GM20431 (cell line): Measurements from ENCODE around the gene MPZL1.
"Not testable (repeated sequence)": the region's sequence is repeated elsewhere in the genome, so short reads cannot be mapped to it uniquely, and the experiment has no call there.

ENCODE experiments used
- in situ Hi-C: fragments of 300-500 bp; cut with MseI, MboI; formaldehyde crosslinking; loops from one replicate; pipeline ENCODE4 v1.15.0; 2020; ENCODE audit warnings: low sequenced_read_pairs; ENCODE audit not compliant: unreplicated experiment

MPZL1 gene

DNA sequence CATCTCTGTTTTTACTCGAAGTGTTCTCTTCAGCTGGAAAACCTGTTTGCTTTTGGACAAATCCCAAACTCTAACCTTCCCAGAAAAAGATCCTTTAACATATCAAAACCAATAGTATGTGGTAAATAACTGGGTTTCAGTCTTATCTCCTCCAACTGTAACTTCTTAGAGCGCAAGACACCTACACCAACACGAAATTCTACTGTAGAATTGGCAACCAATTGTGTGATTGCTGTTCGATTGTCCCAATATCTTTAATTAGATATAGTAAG, 5.8 kb upstream of the MPZL1 start:
- in situ Hi-C loops: no loop called here

DNA sequence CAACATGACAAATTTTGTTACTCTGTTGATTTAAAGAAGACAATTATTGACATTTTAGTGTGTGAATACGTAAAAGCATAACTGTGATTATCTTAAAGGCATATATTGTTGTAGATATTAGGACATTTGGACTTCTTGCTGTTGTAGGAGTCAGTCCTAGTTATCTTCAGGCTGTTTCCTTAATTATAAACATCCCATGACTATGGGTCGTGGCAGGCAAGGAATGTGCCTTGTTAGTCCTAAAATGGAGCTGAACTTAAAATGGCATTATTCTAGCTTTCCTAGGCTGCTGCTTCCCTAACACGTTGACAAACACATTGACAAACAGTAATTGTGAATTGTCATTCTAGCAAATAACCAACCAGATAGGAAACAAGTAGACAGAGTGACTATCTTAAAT, 4.4 kb upstream of the MPZL1 start:
- in situ Hi-C loops: no loop called here

DNA sequence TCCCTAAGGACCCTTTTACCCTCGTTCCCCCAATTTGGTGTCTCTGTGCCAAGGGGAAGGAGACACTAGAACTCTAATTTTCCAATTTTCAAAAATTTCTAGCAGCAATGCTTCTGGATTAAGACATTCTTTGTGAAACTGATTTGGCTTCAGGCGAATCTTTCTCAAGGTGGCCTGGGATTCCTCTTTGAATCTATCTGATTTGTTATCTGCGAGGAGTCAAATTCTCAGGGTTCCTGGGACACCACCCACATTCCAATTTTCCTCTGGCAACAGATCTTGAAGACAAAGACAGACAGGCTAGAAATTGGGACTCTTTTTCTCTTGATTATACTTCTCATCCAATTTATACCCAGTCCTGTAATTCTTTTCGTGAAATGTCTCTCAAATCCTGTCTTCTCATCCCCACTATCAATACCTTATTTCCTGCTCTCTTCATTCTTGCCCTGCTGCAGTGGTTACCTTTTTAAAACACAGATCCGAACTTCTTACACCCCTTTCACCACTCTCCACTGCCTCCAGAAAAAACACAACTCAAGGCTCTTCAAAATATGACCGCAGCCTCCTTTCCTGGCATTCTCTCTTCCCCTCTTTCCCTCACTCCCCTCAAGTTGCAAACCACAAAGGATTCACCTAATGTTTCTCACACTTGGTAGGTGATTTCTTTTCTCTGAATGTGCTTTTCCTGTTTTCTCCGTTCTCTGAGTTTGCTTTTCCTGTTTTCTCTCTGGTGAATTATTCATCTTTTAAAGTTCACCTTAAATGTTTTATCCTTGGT, 2.7 kb upstream of the MPZL1 start:
- in situ Hi-C loops: no loop called here

DNA sequence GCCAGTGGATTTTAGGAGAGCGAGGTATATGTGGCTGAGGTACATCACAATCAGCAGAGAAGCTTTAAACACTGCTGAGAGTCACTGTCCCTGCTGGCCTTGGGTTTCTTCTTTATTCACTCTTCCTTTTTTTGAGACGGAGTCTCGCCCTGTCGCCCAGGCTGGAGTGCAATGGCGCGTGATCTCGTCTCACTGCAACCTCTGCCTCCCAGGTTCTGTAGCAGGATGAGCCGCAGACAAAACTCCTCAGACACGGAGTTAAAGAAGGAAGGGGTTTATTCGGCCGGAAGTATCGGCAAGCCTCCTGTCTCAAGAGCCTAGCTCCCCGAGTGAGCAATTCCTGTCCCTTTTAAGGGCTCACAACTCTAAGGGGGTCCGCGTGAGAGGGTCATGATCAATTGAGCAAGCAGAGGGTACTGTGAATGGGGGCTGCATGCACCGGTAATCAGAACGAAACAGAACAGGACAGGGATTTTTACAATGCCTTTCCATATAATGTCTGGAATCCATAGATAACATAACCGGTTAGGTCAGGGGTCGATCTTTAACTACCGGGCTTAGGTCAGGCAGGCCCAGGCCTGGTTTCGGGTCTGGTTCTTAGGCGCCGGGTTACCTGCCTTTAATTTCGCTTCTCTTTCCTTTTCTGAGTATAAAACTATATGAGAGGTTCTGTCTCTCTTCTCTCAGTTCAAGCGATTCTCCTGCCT, 1.9 kb upstream of the MPZL1 start:
- in situ Hi-C loops: not testable (repeated sequence)

DNA sequence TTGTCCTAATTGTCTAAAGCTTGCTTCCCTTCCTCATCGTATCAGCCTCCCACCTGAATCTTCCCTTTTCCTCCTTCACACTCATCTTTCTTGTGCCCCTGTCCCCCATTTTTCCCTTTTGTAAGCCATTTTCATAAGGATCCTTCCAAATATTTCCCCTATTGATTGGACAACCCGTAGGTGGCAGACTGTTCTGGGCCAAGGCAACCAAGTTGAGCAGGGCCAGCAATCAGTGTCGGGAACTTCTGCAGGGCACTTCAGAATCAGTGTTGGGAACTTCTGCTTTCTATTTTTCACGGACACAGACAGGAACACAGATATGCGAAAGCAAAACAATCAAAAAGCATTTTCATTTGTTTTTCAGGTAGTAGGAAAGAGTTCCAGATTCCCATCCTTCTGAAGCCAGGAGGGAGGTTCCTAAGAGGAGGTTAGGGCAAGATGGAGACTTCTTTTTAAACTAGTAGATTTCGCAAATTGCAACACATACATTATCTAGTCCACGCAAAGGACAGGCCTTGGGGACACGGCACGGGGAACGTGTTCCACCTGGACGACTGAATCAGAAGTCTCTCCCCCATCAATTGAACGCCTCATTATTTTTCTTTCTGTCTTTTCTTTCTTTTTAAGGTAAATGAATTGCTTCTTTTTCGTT, 691 bp upstream of the MPZL1 start:
- in situ Hi-C loops: no loop called here

DNA sequence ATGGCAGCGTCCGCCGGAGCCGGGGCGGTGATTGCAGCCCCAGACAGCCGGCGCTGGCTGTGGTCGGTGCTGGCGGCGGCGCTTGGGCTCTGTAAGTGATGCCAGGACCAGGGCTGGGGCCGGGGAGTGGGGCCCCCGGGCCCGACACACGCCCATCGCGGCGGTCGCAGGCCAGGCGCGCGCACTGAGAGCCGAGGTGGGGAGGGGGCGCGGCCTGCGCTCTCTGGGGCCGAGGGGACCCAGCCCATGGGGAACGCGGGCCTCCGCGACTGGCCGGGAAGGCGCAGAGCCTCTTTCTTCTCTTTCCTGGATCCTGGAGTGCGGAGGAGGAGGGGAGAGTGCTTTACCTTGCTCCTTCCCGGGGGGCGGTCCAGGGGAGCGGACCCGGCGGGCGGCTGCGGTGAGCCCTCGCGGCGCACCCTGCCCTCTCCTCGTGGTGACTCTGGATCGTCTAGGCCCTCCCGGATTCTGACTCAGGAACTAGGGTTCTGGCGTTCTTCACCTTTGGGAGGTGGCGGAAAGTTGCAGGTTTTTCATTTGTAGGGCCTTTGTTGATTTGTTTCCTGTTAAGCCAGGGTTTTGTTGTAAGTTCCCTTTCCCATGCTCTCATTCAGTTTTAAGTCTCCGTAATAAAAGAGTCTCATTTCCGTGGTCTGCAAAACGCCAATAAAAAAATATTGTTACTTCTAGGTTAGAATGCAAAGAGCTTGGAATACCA, 529 bp downstream of the MPZL1 start:
- in situ Hi-C loops: no loop called here

DNA sequence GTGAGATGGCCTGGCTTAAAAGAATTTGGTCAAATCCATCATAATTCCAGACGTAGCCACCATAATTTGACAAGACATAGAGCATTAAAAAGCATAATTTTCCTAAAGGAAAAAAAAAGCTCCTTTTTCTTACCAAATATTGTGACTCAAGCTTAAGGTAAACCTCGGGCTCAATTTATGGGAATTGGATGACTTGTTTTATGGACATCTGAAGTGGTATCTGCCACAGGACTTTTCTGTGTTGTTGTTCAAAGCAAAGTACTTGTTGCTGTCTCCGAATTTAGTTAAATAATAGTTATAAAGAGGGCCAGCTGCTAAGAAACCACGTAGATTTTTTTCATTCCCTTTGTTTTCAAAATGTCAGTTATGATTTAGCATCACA, 1.1 kb downstream of the MPZL1 start:
- in situ Hi-C loops: no loop called here

DNA sequence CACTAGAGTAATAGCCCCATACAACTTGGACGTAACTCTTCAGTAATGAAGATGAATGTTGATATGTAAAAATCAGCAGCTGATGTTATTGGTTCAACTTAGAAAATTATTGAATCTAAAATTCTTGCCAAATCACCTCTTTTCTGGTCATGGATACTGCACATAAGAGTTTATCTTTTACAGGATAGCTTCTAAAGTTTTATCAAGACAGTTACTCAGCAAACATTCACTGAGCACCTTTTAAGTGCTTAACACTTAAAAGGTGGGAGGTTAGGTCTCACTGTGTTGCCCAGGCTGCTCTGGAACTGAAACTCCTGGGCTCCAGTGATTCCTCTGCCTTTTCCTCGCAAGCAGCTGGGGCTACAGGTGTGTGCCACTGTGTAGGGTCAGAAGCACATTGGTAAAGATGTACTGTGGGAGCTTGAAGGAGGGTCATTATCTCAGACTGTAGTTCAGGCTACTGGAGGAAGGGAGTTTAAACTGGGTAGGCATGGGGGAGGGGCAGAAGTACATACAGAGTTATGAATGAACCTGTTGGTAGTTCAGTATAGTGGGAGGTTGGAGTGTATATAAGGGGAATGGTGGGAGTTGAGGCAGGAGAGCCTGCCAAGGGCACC, 2.0 kb downstream of the MPZL1 start:
- in situ Hi-C loops: no loop called here

DNA sequence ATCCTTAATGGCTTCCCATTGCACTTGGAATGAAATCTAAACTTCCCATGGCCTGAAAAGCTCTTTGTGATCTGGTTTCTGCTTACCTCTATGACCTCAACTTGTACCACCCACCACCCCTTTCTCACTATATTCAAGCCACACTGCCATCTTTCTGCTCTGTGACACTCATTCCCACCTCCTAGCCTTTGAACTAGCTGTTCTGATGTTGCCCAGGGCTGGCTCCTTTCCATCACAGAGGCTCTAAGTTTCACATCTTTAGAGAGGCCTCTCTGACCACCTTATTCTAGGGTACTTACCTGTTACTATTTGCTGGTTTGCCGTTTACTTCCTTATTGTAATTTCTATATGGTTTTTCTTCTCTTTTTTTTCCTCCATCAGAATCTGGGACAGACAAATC, 4.2 kb downstream of the MPZL1 start:
- in situ Hi-C loops: no loop called here

DNA sequence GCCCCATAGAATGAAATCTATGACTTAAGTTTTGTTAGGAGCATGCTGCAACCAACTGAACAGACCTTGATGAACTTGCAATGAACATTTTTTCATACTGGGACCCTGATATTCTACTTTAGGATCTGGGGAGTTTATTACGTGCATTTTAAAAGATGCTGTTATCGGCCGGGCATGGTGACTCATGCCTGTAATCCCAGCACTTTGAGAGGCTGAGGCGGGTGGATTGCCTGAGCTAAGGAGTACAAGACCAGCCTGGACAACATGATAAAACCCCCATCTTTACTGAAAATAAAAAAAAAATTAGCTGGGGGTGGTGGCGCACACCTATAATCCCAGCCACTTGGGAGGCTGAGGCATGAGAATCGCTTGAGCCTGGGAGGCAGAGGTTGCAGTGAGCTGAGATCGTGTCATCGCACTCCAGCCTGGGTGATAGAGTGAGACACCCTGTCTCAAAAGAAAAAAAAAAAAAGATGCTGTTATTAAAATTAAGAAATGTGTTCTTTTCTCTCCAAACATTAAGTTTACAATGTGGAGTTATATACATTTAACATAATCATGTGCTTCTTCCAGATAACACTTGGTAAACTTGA, 7.1 kb downstream of the MPZL1 start:
- in situ Hi-C loops: no loop called here

DNA sequence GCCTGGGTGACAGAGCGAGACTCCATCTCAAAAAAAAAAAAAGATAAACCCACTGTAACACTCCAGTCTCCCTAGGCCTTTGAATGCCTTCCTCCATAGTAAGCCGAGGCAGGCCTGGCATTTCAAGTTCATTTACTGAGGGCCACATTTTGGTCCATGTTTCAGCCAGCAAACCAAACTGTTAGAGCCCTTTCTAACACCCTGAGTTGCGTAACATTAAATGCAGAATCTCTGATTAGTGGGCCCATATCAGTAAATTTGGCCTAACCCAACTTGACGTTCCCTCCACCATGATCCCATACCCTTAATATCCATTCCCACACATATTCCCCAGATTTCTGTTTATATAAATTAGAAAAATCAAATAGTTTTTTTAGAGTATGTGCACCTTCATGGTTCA, 12.4 kb downstream of the MPZL1 start:
- in situ Hi-C loops: no loop called here

DNA sequence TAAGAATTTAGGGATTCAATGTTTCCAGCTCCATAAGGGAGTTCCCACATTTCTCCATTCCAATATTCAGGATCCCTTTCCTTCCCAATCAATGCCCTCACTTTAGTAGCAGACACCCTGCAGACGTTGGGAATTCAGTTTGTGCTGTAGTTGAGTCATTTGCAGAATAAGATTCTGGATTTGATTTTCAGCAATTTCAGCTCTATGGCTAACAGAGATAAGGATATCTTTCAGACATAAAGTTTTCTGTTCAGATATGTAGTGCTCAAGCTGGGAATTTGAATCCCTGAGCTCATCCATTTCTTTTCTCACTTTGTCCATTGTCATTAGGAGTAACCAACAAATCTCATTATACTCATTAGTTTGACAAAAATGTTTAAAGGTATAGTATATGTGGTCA, 13.1 kb downstream of the MPZL1 start:
- in situ Hi-C loops: no loop called here

DNA sequence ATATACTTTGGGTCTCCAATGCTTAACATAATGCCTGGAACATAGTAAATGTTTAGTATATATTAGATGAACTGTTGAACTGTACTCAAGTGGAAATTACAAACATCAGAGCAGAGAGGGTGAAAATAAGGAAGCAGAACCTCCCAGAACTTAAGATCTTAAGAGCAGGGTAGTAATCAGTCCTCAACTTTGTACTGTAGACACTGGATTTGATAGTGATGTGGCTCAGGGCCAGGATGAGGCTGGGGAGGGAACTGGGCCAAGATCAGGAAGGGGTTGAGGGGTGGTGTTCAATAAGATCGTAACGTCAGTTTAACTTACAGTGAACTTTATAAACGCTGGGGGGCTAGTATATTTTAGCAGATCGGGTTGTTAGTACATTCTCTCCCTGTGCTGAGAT, 15.4 kb downstream of the MPZL1 start:
- in situ Hi-C loops: no loop called here

DNA sequence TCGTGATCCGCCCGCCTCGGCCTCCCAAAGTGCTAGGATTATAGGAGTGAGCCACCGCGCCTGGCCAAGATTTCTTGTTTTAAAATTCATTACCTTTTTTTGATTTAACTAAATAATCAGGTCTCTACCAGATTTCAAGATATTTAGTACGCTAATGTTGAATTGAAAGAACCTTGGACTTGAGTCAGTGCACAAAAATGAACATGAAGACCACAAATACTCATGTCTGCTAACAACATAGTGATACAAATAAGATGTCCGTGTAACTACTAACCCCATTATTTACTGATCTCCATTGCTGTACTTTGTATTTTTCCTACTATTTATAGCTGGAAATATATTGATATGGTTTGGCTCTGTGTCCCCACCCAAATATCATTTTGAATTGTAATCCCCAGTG, 16.4 kb downstream of the MPZL1 start:
- in situ Hi-C loops: no loop called here

DNA sequence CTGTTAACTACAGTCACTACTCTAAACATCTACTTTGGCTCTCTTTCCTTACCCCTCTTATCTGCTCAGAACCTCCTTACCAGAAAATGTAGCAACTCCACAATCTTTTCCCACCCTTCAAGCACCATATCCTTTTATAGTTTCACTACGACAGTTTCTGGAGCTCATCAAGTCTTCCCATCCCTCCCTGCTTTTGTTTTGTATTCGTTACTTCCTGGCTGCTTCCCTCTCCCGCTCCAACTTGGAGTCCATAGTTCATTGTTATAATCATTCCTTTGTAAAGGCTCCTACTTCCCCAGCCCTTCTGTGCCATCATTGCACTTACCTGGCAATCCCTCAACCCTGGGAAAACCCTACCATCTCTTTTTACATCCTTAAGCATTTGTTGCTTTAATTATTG, 18.0 kb downstream of the MPZL1 start:
- in situ Hi-C loops: no loop called here

DNA sequence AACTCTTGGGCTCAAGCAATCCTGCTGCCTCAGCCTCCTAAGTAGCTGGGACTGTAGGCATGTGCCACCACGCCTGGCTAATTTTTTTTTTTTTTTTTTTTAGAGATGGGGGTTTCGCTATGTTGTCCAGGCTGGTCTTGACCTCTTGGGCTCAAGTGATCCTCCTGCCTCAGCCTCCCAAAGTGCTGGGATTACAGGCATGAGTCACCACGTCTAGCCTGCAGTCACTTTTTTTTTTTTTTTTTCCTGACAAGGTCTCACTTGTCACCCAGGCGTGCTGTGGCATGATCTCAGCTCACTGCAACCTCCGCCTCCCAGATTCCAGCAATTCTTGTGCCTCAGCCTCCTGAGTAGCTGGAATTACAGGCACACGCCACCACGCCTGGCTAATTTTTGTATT, 19.3 kb downstream of the MPZL1 start:
- in situ Hi-C loops: not testable (repeated sequence)

DNA sequence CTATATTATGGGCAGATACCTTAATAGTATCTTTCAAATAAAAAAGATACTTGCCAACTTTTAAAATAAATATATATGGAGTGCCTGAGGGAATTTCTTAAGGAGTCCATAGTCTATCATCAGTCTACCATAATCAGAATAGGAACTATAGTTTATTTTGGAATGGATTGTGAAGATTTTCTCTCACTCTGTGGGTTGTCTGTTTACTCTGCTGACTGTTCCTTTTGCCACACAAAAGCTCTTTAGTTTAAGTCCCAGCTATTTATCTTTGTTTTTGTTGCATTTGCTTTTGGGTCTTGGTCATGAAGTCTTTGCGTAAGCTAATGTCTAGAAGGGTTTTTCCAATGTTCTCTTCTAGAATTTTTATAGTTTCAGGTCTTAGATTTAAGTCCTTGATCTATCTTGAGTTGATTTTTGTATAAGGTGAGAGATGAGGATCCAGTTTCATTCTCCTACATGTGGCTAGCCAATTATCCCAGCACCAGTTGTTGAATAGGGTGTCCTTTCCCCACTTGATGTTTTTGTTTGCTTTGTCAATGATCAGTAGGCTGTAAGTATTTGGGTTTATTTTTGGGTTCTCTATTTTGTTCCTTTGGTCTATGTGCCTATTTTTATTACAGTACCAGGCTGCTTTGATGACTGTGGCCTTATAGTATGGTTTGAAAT, 20.7 kb downstream of the MPZL1 start:
- in situ Hi-C loops: not testable (repeated sequence)

DNA sequence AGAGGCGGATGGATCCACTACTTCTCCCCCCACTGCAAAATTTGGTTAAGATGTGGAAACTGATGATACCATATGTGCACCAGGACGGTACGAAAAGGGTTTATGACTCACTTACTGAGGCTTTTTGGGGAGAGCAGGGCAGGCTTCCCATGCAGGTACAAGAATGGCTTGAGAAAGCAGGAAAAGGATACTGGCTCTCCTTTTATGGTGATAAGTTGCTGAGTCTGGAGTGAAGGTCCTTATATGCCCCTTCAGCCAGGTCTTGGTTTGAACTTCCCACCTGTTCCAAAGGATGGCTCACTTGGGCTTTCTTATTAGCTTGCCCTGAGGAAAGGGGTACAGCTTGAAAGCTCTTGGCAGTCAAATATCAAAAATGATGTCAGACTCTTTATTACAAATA, 23.1 kb downstream of the MPZL1 start:
- in situ Hi-C loops: no loop called here

DNA sequence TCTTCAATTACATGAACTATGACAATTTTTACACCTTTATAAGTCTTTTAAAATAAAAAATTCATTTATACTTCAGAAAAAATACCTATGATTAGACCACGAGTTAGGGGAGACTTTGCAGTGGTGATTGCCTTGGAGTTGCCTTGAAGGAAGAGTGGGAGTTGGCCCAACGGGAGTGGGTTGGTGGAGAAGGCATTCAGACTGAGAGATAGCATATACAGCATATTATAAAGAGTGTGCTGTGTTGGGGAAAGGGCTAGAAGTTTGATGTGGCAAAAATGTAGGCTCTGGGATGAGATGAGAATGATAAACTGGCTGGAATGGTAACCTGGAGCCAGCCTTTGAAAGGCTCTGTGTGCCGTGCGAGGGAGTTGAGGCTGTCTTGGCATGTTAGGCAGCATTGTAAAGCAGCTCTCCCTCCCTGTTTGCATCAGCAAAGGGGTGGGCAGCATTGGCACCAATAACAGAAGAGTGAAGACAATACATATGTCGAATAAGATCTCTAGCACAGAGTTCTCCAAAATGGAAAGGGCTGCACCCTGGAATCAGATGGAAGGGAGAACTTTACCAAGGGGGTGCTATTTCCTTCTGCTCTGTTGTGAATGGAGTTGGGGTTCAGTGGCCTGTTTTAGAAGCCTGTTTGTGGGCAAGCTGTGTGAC, 24.4 kb downstream of the MPZL1 start:
- in situ Hi-C loops: no loop called here
